Choroid plexus epithelial cell (primary cell): ENCODE measurements around the gene CACHD1.

ENCODE experiments used
- DNase-seq: peaks from one replicate; pipeline ENCODE4 v3.0.0-alpha.2; 2010; ENCODE audit warnings: low read depth
- H3K4me3 ChIP-seq: 2 replicates; pipeline ENCODE4 v1.5.1; 2011; ENCODE audit warnings: low read depth, mild to moderate bottlenecking, control low read depth, low read length, moderate library complexity
- TF ChIP-seq, protein P1 (sequence below): conservative IDR thresholded peaks from 2 replicates; pipeline ENCODE4 v1.5.1; 2011; ENCODE audit warnings: low read depth, mild to moderate bottlenecking, control low read depth, inconsistent platforms, low read length, moderate library complexity

CACHD1 gene

DNA sequence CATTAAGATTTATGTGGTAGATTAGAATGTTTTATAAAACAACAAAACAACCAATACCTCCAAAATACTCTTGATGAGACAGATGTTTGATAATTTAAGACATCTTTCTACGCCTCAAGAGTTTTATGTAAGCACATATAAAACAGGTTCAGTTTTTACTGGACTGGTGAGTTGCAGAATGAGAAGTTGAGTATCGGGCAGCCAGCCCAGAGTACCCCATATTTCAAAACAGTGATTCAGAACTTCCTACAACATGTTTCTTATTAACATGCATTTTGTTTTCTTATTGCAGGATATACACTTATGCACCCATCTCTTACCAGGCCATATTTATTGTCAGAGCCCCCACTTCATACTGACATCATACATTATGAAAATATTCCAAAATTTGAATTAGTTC lies 183.5 kb downstream of the CACHD1 start:
- no peak for DNase-seq
- TF ChIP-seq, protein P1, sequence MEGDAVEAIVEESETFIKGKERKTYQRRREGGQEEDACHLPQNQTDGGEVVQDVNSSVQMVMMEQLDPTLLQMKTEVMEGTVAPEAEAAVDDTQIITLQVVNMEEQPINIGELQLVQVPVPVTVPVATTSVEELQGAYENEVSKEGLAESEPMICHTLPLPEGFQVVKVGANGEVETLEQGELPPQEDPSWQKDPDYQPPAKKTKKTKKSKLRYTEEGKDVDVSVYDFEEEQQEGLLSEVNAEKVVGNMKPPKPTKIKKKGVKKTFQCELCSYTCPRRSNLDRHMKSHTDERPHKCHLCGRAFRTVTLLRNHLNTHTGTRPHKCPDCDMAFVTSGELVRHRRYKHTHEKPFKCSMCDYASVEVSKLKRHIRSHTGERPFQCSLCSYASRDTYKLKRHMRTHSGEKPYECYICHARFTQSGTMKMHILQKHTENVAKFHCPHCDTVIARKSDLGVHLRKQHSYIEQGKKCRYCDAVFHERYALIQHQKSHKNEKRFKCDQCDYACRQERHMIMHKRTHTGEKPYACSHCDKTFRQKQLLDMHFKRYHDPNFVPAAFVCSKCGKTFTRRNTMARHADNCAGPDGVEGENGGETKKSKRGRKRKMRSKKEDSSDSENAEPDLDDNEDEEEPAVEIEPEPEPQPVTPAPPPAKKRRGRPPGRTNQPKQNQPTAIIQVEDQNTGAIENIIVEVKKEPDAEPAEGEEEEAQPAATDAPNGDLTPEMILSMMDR: no peak
- no peak overlapping the region for H3K4me3 ChIP-seq

DNA sequence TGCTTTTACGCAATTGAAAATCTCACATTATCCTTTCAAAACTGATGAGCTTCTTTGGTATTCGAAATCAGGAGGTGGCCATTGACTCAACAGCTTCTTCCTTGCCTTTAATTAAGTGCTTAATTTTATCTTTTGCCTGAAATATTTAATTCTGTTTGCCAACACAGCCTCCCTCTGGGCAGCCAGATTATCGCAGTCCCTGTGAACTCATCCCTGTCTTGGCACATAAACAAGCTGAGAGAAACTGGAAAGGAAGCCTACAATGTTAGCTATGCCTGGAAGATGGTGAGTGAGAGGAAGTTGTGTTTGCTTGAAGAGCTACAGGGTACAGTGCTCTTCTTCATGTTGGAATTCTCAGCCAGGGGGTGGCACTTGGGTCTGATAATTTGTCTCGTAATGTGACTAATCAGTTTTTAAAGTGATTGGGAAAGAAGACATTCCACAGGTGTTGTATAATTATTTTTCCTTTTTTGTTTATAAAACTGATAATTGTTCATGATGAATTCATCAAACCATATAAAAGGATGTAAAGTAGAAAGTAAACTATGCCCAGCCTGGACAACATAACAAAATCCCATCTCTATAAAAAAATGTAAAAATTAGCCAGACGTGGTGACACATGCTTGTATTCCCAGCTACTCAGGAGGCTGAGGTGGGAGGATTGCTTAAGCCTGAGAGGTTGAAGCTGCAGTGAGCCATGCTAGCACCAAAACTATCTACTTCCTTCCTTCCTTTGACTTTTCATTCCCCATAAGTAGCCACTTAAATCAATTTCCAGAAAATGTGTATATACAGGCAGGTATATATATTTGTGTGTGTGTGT lies 184.8 kb downstream of the CACHD1 start:
- DNase-seq: no peak
- no peak overlapping the region for H3K4me3 ChIP-seq
- TF ChIP-seq, protein P1: no peak

DNA sequence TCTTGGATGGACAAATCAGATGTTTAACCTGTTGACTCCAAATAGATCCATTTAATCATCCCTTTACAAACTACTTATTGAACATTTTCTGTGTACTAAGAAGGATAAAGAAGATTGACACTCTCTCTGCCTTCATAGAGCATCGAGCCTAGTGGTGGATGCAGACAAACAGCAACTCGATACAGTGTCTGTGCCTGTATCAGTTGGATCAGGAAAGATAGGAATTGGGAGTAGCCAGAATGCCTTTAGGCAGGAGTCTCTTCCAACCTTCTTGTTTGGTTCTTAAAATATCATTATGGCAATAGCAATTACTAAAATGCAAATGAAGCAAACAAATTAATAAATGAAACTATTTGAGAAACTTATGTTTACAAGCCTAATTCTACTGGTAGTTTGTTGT lies 185.9 kb downstream of the CACHD1 start:
- no peak overlapping the region for H3K4me3 ChIP-seq
- TF ChIP-seq, protein P1: no peak
- no peak for DNase-seq

DNA sequence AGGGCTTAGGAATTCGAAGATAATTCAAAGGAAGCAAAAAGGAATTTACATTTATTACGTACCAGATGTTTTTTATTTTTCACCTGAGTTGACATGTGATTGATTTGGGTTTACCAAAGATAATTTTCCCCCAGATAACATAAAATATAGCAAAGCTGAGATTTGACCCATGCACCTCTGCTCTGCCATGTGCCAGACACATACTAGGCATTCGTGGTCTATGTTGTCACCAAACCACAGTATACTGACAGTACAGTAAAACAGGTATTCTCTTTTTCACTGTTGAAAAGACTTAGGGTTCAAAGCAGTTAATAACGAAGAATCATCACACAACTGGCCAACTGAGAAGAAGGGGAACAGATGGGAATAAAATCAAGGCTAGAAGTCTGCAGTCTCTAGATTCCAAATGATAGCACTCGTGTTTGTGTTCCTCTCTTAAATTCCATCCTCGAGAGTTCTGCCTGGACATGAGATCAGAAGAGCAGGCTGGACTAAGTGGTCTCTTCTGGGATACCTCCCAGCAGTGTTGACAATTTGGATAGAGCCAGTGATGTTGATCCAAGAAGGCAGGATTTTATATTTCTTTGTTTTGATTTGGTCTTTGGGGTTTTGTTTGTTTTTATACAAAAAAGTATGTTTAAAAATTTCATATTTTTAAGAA lies 189.7 kb downstream of the CACHD1 start:
- TF ChIP-seq, protein P1: no peak
- H3K4me3 ChIP-seq: no peak overlapping the region
- no peak for DNase-seq

DNA sequence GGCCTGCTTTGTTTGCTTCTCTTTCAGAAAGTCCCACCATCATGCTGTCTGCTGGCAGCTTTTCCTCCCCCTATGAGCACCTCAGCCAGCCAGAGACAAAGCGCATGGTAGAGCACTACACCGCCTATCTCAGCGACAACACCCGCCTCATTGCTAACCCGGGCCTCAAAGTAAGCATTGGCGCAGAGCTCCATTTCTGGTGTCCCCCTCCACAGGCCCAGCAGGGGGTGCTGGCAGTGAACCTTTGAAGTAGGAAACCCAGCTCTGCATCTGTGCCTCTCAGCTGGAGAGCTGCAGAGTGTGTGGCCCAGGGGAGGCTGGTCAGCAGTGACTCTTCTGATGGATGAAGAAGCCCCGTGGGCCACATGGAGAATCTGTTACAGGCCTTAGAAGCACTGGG lies 193.7 kb downstream of the CACHD1 start:
- DNase-seq: peak; percentile 40
- H3K4me3 ChIP-seq: no peak overlapping the region
- TF ChIP-seq, protein P1: peak; percentile 40

DNA sequence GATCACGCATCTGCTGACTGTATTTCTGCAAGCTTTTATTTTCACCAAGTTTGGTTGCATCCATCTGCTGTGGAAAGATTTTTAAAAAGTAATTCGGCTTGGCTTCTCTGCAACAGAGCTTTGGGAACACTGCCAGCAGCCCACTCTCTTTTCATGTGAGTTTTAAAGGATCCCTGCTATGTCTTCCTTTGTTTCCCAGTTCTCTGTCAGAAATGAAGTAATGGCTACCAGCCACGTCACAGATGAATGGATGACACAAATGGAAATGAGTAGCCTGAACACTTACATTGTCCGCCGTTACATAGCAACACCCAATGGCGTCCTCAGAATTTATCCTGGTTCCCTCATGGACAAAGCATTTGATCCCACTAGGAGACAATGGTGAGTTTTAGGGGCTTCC lies 194.4 kb downstream of the CACHD1 start:
- no peak overlapping the region for H3K4me3 ChIP-seq
- TF ChIP-seq, protein P1: no peak
- no peak for DNase-seq
